ENCODE data around the gene NLRC5.
A peak's percentile ranks its signal among the peaks of the same experiment; 100 is the strongest.

NLRC5 gene, protein sequence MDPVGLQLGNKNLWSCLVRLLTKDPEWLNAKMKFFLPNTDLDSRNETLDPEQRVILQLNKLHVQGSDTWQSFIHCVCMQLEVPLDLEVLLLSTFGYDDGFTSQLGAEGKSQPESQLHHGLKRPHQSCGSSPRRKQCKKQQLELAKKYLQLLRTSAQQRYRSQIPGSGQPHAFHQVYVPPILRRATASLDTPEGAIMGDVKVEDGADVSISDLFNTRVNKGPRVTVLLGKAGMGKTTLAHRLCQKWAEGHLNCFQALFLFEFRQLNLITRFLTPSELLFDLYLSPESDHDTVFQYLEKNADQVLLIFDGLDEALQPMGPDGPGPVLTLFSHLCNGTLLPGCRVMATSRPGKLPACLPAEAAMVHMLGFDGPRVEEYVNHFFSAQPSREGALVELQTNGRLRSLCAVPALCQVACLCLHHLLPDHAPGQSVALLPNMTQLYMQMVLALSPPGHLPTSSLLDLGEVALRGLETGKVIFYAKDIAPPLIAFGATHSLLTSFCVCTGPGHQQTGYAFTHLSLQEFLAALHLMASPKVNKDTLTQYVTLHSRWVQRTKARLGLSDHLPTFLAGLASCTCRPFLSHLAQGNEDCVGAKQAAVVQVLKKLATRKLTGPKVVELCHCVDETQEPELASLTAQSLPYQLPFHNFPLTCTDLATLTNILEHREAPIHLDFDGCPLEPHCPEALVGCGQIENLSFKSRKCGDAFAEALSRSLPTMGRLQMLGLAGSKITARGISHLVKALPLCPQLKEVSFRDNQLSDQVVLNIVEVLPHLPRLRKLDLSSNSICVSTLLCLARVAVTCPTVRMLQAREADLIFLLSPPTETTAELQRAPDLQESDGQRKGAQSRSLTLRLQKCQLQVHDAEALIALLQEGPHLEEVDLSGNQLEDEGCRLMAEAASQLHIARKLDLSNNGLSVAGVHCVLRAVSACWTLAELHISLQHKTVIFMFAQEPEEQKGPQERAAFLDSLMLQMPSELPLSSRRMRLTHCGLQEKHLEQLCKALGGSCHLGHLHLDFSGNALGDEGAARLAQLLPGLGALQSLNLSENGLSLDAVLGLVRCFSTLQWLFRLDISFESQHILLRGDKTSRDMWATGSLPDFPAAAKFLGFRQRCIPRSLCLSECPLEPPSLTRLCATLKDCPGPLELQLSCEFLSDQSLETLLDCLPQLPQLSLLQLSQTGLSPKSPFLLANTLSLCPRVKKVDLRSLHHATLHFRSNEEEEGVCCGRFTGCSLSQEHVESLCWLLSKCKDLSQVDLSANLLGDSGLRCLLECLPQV (N-terminal part only)

DNA sequence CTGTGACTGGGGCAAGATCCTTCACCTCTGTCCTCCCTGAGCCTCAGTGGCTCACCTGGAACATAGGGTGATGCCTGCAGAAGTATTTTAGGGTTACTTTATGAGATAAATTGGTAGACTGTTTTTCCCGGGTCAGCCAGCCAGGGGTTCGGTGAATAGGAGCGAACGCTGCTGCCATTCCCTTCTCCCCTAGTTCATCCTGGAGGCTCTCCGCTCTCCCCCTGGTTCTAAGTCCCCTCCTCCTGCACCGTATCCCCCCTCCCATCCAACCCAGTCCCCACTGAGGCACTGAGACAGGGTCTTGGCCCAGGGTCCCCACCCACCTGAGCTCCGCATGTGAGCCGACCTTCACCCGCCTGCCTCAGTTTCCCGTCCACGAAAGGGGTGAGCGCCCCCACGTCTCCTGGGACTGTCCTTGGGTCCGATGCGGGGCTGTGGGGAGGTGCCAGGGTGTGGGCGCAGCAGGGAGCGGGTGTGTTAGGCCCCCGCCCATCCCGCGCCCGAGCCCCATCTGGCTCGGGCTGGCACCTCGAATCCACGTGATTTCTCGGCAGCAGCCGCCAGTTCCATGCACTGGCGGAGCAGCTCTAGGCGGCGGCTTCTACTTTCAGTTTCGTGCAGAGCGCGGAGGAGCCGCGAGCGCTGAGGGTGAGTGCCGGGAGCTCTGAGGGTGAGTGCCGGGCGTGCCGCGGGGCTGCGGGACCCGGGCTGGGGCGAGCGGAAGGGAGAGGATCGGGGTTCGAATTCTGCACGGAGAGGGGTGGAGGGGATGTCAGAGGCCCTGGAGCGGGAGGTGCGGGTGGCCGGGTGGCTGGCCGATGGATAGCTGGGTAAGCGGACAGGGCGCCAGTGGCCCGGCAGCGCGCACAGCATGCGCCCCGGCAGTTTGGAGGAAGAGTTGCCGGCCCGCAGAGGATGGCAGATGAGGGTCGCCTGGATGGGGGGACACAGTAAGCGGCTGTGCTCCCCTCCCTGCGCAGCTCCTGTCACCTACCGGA is at the start of gene NLRC5:
Gene NLRC5 (plus strand): TSS at position 610 of the 998 bp plus-strand sequence. CDS start 31,156 bp downstream, outside the sequence.
- TF ChIP-seq, protein P1, sequence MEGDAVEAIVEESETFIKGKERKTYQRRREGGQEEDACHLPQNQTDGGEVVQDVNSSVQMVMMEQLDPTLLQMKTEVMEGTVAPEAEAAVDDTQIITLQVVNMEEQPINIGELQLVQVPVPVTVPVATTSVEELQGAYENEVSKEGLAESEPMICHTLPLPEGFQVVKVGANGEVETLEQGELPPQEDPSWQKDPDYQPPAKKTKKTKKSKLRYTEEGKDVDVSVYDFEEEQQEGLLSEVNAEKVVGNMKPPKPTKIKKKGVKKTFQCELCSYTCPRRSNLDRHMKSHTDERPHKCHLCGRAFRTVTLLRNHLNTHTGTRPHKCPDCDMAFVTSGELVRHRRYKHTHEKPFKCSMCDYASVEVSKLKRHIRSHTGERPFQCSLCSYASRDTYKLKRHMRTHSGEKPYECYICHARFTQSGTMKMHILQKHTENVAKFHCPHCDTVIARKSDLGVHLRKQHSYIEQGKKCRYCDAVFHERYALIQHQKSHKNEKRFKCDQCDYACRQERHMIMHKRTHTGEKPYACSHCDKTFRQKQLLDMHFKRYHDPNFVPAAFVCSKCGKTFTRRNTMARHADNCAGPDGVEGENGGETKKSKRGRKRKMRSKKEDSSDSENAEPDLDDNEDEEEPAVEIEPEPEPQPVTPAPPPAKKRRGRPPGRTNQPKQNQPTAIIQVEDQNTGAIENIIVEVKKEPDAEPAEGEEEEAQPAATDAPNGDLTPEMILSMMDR (IDR thresholded peaks at IDR 0.05; ENCODE audit: low read depth, low read length): no peak
- peak; percentile 60 for DNase-seq (ENCODE audit: extremely low read depth, low read depth)

DNA sequence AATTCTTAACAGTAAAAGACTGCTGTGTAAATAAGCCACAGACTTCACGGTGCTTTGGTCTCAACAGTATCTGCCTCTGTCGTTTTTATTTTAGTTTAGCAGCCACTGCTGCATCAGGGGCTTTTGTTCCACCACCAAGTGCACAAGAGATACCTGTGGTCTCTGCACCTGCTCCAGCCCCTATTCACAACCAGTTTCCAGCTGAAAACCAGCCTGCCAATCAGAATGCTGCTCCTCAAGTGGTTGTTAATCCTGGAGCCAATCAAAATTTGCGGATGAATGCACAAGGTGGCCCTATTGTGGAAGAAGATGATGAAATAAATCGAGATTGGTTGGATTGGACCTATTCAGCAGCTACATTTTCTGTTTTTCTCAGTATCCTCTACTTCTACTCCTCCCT is 49.6 kb upstream of the NLRC5 start:
- TF ChIP-seq, protein P1 (IDR thresholded peaks at IDR 0.05; ENCODE audit: low read depth, low read length): no peak
- no peak for DNase-seq (ENCODE audit: extremely low read depth, low read depth)

DNA sequence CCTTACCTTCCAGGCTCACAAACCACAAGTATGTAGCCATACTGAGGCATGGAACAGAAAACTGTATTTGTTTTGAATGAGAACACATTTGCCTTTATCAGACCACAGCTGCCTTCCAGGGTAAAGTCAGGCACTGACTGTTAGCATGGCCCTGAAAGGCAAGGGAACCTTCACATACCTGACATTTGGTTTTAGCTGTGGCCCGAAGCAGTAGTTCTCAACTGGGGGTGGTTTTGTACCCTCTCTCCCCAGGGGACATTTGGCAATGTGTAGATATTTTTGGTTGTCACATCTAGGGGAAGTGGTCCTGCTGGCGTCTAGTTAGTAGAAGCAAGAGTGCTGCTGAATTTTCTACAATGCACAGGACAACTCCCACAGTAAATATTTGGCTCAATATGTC is 48.3 kb upstream of the NLRC5 start:
- DNase-seq (ENCODE audit: extremely low read depth, low read depth): no peak
- TF ChIP-seq, protein P1 (IDR thresholded peaks at IDR 0.05; ENCODE audit: low read depth, low read length): no peak

DNA sequence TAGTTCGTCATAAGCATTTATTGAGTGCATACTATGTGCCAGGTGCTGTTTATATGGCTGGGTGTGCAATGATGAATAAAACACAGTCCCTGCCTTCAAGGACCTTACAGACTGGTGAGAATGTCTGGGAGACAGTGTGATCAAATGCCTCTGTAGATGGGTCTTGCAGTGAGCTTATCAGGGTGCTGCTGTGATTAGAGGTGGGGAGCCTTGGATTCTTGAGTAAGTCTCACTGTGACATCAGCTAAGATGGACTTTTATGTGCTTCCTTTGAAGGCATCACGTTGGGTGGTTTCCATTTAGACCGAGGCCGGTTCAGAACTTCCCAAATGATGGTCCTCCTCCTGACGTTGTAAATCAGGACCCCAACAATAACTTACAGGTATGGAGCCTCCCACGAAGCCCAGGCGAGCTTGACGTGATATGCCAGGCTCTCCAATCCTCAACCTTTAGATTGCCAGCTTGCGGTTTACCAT is 47.5 kb upstream of the NLRC5 start:
- DNase-seq (ENCODE audit: extremely low read depth, low read depth): no peak
- TF ChIP-seq, protein P1 (IDR thresholded peaks at IDR 0.05; ENCODE audit: low read depth, low read length): no peak

DNA sequence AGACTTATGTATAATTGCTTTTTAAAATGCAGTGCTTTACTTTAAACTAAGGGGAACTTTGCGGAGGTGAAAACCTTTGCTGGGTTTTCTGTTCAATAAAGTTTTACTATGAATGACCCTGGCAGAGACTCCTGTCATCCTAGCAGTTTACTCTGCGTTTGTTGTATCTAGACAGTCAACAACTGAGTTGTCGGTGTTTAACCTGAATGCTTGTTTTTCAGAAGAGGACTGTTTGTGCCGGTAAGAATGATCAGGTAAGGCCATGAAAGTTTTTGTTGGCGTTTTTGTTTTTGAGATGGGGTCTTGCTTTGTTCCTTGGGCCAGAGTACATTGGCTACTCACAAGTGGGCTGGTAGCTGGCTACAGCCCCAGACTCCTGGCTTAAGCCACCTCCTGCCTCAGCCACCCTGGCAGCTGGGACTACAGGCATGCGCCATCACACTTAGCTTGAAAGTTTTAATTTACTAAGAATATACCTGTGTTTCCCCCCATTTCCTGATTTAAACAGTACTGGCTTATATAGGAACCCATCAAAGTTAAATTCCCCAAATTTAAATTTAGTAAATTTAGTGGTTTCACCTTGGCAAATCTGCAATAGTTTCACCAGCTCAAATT is 45.5 kb upstream of the NLRC5 start:
- no peak for DNase-seq (ENCODE audit: extremely low read depth, low read depth)
- TF ChIP-seq, protein P1 (IDR thresholded peaks at IDR 0.05; ENCODE audit: low read depth, low read length): no peak
